HG03039 (cell line): Measurements from ENCODE around the gene SLC4A11.
"Not testable (repeated sequence)": the region's sequence is repeated elsewhere in the genome, so short reads cannot be mapped to it uniquely, and the experiment has no call there.

Experiments
- ATAC-seq: cut with Tn5 transposase; IDR thresholded peaks from one replicate; pipeline ENCODE4 v1.9.1; 2021; ENCODE audit warnings: mild to moderate bottlenecking, moderate library complexity; ENCODE audit not compliant: unreplicated experiment

The SLC4A11 gene

GRCh38 chr20:3229158-3229557 is 9.8 kb downstream of the SLC4A11 start:
- ATAC-seq = no peak

DNA sequence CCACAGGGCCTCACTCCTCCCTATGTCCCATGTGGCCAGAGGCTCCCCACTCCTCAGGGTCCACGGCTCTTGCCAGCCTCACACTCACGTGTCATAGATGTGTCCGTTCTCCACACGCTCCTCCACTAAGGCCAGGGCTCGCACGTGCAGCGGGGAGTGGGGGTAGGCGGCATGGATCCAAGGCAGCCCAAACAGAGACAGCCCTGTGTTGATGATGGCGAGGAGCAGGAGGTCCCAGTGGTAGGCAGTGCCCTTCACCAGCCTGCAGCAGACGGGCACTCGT is 10.3 kb downstream of the SLC4A11 start:
- no peak for ATAC-seq

GRCh38 chr20:3227936-3228749 is 10.8 kb downstream of the SLC4A11 start:
- no peak for ATAC-seq

GRCh38 chr20:3227506-3227905 is 11.5 kb downstream of the SLC4A11 start:
- ATAC-seq = no peak

GRCh38 chr20:3226864-3227263 is 12.1 kb downstream of the SLC4A11 start:
- ATAC-seq = no peak

- ATAC-seq = no peak
Observed at GRCh38 chr20:3226093-3226492, 12.9 kb downstream of the SLC4A11 start.

DNA sequence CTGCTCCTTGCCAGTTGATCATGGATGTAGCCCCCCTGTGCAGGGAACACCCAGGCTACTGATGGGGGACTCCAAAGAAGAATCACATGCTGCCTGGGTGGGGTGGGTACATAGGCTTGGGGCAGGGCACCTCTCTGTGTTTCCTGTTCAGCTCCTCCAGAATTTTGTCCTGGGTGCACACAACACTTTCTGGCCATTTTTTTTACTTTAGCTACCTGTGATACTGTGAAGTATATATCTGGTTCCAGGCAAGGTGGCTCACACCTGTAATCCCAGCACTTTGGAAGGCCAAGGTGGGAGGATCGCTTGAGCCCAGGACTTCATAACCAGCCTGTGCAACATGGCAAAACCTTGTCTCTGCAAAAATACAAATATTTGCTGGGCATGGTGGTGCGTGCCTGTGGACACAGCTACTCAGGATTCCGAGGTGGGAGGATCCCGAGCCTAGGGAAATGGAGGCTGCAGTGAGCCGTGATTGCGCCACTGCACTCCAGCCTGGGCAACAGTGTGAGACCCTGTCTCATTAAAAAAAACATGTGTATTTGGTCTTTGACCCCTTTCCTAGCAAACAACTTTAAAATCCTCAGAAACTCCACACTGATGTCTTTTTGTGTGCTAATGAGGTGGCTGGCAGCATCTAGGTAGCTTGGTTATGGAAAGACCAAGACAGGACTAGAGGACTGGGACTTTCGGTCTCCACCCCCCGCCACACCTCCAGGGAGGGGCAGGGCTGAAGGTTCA is 14.1 kb downstream of the SLC4A11 start:
- no peak for ATAC-seq

DNA sequence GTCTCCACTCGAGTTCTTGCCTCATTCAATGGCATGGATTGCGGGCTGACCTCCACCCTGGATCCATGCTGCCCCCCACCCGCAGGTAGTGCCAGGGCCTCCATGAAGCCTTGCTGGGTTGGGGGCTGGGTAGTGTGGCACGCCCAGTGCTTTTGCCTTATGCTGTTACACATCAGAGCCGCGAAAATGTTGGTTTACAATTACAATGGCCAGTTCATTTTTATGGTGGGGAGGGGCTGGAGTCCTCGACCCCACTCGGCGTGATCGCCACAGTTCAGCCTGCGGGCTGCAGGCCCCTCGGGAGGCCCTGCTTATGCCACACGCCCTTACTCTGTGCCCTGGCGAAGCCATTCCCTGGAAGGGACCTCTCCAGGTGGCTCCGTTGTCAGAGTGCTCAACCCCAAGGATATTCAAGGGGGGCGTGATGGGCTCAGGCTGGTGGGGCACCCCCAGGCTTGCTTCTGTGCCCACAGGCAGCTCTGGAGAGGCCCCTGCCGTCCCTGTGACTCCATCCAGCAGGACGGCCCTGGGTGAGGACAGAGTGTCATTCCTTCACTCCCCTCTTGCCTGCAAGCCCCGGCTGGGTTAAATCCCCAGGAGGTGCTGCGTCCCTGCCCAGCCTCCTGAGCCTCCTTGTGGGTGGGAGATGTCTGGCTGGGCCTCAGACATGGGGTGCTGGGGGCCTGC is 14.9 kb downstream of the SLC4A11 start:
- ATAC-seq = no peak

DNA sequence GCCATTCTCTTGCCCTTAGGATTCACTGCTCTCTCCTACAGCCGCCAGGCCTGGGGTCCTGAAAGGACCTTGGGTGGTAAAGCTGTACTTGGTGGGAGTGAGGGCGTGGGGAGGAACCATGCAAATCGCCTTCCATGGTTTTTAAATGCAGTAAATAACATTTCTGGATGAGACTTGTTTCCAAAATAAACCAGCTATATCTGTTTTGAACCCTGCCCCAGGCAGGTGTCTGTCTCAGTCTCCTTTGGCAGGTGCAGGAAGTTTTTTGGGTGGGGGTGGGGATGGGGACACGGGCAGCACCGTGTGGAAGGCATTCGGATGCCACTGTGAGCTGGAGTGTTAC is 15.4 kb downstream of the SLC4A11 start:
- no peak for ATAC-seq

GRCh38 chr20:3222635-3223600 is 16.1 kb downstream of the SLC4A11 start:
- ATAC-seq = no peak

DNA sequence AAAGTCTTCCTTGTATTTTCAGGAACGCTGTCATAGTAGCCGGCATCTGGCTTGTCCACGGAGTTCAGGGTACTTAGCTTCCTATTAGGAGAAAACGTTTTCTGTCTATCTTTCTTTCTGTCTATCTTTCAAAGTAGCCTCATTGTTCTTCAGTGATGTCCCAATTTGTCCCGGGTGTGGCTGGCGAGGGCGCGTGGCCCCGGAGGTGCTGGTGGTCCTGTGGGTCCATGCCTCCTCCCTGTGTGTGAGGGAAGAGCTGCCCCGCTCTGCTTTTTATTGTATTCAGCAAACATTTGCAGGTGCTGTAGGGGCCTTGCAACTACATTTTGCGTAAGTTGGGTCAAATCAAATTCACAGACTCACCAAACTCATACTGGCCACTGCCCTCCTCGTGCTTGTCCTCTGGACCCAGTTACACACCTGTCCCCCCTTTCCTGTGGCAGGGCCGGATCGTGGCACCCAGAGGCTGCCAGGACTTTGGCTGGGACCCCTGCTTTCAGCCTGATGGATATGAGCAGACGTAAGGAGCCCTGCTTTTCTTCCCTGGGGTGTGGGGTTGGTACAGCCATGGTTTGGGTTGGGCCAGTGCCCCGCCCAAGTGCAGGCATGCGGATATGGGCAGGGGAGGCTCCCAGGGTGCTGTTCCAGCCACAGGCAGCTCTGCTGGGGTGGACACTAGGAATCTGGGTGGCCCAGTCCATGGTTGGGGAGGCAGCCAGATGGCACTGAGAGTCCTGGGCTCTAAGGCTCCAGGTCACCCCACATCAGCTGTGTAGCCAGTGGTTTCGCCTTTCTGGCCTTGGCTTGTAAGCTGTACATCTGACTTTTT is 17.4 kb downstream of the SLC4A11 start:
- ATAC-seq = no peak

DNA sequence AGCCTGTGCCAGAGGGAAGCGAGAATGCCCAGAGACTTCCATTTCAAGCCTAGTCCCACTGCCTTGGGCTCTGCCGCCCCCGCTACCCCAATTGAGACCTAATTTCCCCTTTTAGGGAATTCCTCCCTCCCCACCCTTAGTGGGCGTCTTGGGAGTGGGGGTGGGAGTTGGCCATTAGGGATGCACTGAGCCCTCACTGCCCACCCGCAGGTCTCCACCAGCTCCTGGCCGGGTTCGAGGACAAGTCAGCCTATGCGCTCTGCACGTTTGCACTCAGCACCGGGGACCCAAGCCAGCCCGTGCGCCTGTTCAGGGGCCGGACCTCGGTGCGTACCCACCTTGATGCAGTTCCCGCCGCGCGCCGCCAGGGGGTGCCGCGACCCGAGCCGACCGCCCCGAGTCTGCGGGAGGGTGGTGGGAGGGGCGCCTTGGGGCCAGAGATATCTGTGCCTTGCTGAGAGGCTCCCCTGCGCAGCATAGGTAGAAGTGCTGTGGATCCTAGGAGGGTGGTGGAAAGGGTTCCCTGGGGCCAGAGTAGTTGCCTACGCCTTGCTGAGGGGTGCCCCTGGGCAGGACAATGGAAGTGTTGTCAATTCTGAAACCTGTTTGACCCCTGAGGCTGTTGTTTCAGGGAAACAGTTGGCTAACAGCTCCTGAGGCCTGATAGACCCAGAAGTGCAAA is 20.5 kb downstream of the SLC4A11 start:
- ATAC-seq = peak; percentile 46

GRCh38 chr20:3215359-3215917 is 23.6 kb downstream of the SLC4A11 start:
- ATAC-seq = not testable (repeated sequence)

DNA sequence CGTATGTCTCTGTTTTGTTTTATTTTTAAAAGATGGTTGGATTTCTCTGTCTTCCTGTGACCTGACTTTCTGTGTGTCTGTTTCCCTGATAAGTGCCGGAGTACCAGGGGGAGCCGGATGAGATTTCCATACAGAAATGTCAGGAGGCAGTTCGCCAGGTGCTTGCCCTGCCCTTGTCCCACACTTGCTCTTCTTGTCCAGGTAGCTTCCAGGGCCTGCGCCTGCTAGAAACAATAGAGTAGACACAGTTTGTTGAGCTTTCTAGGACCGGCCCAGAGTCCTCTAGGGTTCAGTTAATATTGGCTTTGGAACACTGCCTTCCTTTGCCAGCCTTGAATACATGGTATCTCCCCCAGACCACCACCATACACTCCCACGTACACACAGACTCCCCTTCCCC is 25.8 kb downstream of the SLC4A11 start:
- no peak for ATAC-seq

DNA sequence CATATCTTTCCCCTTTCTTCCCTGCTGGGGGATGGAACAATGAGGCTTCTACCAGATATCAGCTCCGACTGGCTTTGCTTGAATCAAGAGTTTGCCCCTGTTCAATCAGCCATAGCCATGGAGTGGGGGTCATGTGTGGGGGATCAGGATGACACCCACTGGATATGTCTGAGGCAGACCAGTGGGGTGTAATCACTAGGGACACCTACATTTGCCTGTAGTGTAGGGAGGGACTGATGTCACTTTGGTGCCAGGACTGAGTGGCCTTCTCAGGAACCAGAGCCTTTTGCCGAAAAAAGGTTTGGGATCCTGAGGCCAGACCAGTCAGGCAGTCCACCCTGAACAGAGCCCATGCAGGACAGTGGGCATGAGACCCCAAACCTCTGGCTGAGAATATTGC is 28.6 kb downstream of the SLC4A11 start:
- no peak for ATAC-seq

- ATAC-seq = no peak
Observed at GRCh38 chr20:3209946-3210317, 29.1 kb downstream of the SLC4A11 start.

DNA sequence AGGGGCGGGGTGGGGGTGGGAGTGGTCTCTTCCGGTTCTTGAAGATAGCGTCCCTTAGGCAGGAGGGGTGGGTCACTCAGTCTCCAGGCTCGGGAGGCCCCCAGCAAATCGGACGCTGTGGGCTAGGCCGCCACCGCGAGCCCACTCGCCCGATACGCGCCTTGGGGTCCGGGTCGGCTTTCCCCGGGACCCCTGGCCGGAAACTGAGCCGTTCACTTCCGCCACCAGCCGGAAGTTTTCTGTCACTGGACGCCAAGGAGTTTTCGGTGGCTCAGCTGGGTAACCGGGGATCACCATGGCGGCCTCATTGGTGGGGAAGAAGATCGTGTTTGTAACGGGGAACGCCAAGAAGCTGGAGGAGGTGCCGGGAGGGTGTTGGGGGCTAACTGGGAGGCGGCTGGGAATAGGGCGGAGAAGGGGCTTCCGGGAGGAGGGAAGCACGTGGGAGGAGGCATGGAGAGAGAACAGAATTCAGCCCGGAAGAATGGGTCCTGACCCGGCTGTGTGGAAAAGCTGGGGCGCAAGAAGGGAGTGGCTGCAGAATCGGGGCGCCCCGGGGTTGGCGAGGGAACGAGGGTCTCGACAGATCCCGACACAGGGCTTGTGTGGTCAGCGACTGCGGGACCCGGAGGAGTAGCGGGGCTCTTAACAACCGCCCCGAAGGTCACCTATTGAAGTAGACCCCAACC is 29.6 kb downstream of the SLC4A11 start, which contains the start of gene ITPA:
Gene ITPA (plus strand): TSS at position 242 of the 689 bp plus-strand sequence. CDS start 54 bp downstream, at position 296.
- no peak for ATAC-seq

- ATAC-seq = no peak
Observed at GRCh38 chr20:3208786-3209256, 30.2 kb downstream of the SLC4A11 start.
